MM.1S (cell line): ENCODE data around the gene IFITM10.

Experiments used
- CTCF ChIP-seq: fragments of 300-600 bp; sonication (generic); IDR thresholded peaks from 2 replicates; pipeline ENCODE4 v1.5.1; 2016; ENCODE audit warnings: antibody characterized with exemption, low read length, mixed read lengths
- EZH2 ChIP-seq: fragments of 300-600 bp; sonication (generic); optimal IDR thresholded peaks from 2 replicates; pipeline ENCODE3; 2017; ENCODE audit warnings: low read depth, mild to moderate bottlenecking, antibody characterized with exemption, low read length, mixed read lengths
- EZH2phosphoT487 ChIP-seq: fragments of 300-600 bp; sonication (generic); IDR thresholded peaks from 2 replicates; pipeline ENCODE4 v1.6.1; 2018; ENCODE audit warnings: antibody characterized with exemption, low read length

- no peak for TF ChIP-seq CTCF
- TF ChIP-seq EZH2, result no peak
- TF ChIP-seq EZH2phosphoT487, result no peak
Measured at GRCh38 chr11:1707751-1708150, 42.6 kb downstream of the IFITM10 start.
